ENCODE results near the gene TLX2. TPM values are rescaled to one million over a fixed set of nuclear protein-coding genes. Genes with fewer than 3 reads are reported as not detected.

The TLX2 gene
- total and polyA plus RNA-seq, 2 donors (not counting 3 experiments of a cell fraction or from before 2014, with no cell fraction given), result not detected

DNA sequence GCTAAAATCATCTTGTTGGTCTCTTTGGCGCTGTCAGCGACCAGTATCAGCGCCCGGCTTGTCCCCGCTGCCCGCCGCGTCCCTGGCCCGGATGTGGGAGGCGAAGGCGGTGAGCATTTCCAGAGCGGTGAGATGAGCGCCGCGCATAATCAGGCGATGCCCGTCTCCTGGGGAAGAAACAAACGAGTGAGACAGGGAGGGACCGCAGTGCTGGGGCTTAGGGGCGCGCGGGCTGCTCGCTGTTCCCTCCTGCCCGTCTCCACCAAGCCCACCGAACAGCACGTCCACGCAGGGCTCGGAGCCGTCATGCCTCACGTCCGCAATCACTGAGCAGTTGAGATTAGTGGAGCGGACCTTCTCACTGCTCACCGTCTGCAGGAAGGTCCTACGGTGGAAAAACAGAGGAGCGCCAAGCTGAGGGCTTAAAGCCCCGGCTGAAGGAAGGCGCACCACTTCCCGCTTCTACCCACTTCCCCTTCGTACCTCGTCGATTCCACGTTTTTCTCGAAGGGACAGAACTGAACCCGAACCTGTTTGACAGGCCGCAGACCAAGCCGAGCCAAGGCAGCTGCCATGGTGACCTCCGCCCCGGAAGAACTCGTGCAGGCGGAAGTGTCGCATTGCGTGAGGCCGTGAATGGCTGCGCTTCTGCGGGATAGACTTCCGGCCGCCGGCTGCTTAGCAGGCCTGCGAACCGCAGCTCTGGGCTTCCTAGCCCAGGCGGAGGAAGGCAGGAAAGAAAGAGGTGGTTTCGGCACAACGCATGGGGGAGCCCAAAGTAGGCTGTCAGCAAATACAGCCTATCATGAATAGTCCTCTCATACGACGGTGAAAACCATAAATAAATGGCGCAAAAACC is 41.9 kb upstream of the TLX2 start, which contains the start of gene MRPL53:
Gene MRPL53 (minus strand): TSS at position 595 of the 859 bp plus-strand sequence. CDS start 20 bp downstream, at position 575.
- Histone ChIP-seq H3K9ac (replicated peaks; ENCODE audit: extremely low read depth, insufficient read depth, low read length) (peak within 1 kb of the TSS; percentile 46), H4K20me1 (replicated peaks; ENCODE audit: control insufficient read depth, extremely low read depth, insufficient read depth, low read length) (no peaks in the 10 kb centered on the region), H3K9me1 (replicated peaks; ENCODE audit: control insufficient read depth, extremely low read depth, insufficient read depth, low read length) (no peaks in the 10 kb centered on the region), H3K4me3 (replicated peaks in 1 of 3; ENCODE audit: insufficient read depth in 1 of 3, low read depth in 1 of 3, low read length in 3 of 3) (peak within 1 kb of the TSS; percentile 43 to 84 (median 75)), H3K4me1 (ENCODE audit: control insufficient read depth, extremely low read depth, insufficient read depth, low read length) (peaks cover 13% of the 10 kb centered on the region), H3K4me2 (ENCODE audit: insufficient read depth, low read length) (peak within 1 kb of the TSS; percentile 89), H3K27ac (ENCODE audit: insufficient read depth, low read depth, low read length) (peak within 1 kb of the TSS; percentile 10), H2AFZ (ENCODE audit: low read depth, low read length) (peak within 1 kb of the TSS; percentile 87), H3K36me3 (ENCODE audit: control insufficient read depth in 2 of 2, extremely low read depth in 1 of 2, insufficient read depth in 2 of 2, low read length in 2 of 2) (peaks cover 0 to 7% of the 10 kb centered on the region in 2 experiments), H3K79me2 (ENCODE audit: control insufficient read depth, insufficient read depth, low read length) (no peaks in the 10 kb centered on the region), H3K9me3 (replicated peaks; ENCODE audit: control insufficient read depth, insufficient read depth, low read length) (no peaks in the 10 kb centered on the region), H3K27me3 (ENCODE audit: control insufficient read depth in 2 of 2, insufficient read depth in 2 of 2, low read length in 2 of 2) (no peaks in the 10 kb centered on the region)
- CTCF ChIA-PET, result interaction anchor here (1.2 to 2.1 kb wide), 2 partner anchors 10 to 32 kb away, joined by 3 to 12 read pairs; partner anchors contain the start of genes CCDC142 and TTC31
- DNase-seq (ENCODE audit: low read depth, low spot score), result peak; percentile 93
- TF ChIP-seq POLR2AphosphoS5 (IDR thresholded peaks at IDR 0.05; ENCODE audit: insufficient read depth, low read depth, low read length), result peak; percentile 99
- no peak for TF ChIP-seq EZH2 (IDR thresholded peaks at IDR 0.05; ENCODE audit: borderline replicate concordance, low read depth, low read length, severe bottlenecking)
- TF ChIP-seq POLR2A (IDR thresholded peaks at IDR 0.05; ENCODE audit: low read depth, low read length), result peak; percentile 98
- TF ChIP-seq, protein P1, sequence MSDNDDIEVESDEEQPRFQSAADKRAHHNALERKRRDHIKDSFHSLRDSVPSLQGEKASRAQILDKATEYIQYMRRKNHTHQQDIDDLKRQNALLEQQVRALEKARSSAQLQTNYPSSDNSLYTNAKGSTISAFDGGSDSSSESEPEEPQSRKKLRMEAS (IDR thresholded peaks at IDR 0.05; ENCODE audit: insufficient read depth, insufficient read length), result no peak
- TF ChIP-seq, protein P2, sequence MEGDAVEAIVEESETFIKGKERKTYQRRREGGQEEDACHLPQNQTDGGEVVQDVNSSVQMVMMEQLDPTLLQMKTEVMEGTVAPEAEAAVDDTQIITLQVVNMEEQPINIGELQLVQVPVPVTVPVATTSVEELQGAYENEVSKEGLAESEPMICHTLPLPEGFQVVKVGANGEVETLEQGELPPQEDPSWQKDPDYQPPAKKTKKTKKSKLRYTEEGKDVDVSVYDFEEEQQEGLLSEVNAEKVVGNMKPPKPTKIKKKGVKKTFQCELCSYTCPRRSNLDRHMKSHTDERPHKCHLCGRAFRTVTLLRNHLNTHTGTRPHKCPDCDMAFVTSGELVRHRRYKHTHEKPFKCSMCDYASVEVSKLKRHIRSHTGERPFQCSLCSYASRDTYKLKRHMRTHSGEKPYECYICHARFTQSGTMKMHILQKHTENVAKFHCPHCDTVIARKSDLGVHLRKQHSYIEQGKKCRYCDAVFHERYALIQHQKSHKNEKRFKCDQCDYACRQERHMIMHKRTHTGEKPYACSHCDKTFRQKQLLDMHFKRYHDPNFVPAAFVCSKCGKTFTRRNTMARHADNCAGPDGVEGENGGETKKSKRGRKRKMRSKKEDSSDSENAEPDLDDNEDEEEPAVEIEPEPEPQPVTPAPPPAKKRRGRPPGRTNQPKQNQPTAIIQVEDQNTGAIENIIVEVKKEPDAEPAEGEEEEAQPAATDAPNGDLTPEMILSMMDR (IDR thresholded peaks at IDR 0.05; ENCODE audit: extremely low read depth in 1 of 2, insufficient read depth in 1 of 2, low read depth in 1 of 2, low read length in 2 of 2), result no peak
- no peak for TF ChIP-seq GATA2 (IDR thresholded peaks at IDR 0.05; ENCODE audit: insufficient read depth, insufficient read length, low read depth, low read length)
- BruUV-seq (replicated peaks), result TSS peak; percentile 78
- dilution Hi-C loops (cut with MboI; ENCODE audit: extremely low pct_ligation_motif_present, low sequenced_read_pairs) (no loop called here), intact Hi-C loops (cut with micrococcal nuclease) (loop anchor here (1.0 kb wide), 1 partner anchor 10 kb away; the partner anchor contains the start of gene CCDC142)
- peak; percentile 88 for FAIRE-seq
- POLR2A ChIA-PET, result interaction anchor here (0.6 to 1.1 kb wide), 2 partner anchors 11 to 38 kb away, joined by 3 read pairs; partner anchors contain the start of genes CCDC142 and TTC31
